Measurements from ENCODE around the gene POLD3.

The POLD3 gene

GRCh38 chr11:74682731-74683278, 90.4 kb downstream of the POLD3 start:
- TF ChIP-seq REST (IDR thresholded peaks at IDR 0.05; ENCODE audit: insufficient read depth in 1 of 2, low read depth in 2 of 2, low read length in 2 of 2) (no peak), FOXP2 (optimal IDR thresholded peaks at IDR 0.05; ENCODE audit: borderline replicate concordance, extremely low read depth, extremely low read length, insufficient read depth) (no peak), POLR2AphosphoS5 (IDR thresholded peaks at IDR 0.05; ENCODE audit: low read depth, low read length) (no peak), TAF1 (IDR thresholded peaks at IDR 0.05; ENCODE audit: borderline replicate concordance, insufficient read depth, low read length) (no peak), SIN3A (IDR thresholded peaks at IDR 0.05; ENCODE audit: borderline replicate concordance, insufficient read depth, low read length) (no peak)

- TF ChIP-seq POLR2AphosphoS5 (IDR thresholded peaks at IDR 0.05; ENCODE audit: low read depth, low read length), result no peak
- no peak for TF ChIP-seq FOXP2 (optimal IDR thresholded peaks at IDR 0.05; ENCODE audit: borderline replicate concordance, extremely low read depth, extremely low read length, insufficient read depth)
- no peak for TF ChIP-seq TAF1 (IDR thresholded peaks at IDR 0.05; ENCODE audit: borderline replicate concordance, insufficient read depth, low read length)
- TF ChIP-seq SIN3A (IDR thresholded peaks at IDR 0.05; ENCODE audit: borderline replicate concordance, insufficient read depth, low read length), result no peak
- no peak for TF ChIP-seq REST (IDR thresholded peaks at IDR 0.05; ENCODE audit: insufficient read depth in 1 of 2, low read depth in 2 of 2, low read length in 2 of 2)
Measured at GRCh38 chr11:74683279-74683871, 91.0 kb downstream of the POLD3 start.

GRCh38 chr11:74683941-74684481, 91.6 kb downstream of the POLD3 start:
- no peak for TF ChIP-seq POLR2AphosphoS5 (IDR thresholded peaks at IDR 0.05; ENCODE audit: low read depth, low read length)
- no peak for TF ChIP-seq FOXP2 (optimal IDR thresholded peaks at IDR 0.05; ENCODE audit: borderline replicate concordance, extremely low read depth, extremely low read length, insufficient read depth)
- no peak for TF ChIP-seq REST (IDR thresholded peaks at IDR 0.05; ENCODE audit: insufficient read depth in 1 of 2, low read depth in 2 of 2, low read length in 2 of 2)
- no peak for TF ChIP-seq TAF1 (IDR thresholded peaks at IDR 0.05; ENCODE audit: borderline replicate concordance, insufficient read depth, low read length)
- TF ChIP-seq SIN3A (IDR thresholded peaks at IDR 0.05; ENCODE audit: borderline replicate concordance, insufficient read depth, low read length), result no peak

GRCh38 chr11:74684661-74685060, 92.3 kb downstream of the POLD3 start:
- no peak for TF ChIP-seq REST (IDR thresholded peaks at IDR 0.05; ENCODE audit: insufficient read depth in 1 of 2, low read depth in 2 of 2, low read length in 2 of 2)
- no peak for TF ChIP-seq POLR2AphosphoS5 (IDR thresholded peaks at IDR 0.05; ENCODE audit: low read depth, low read length)
- no peak for TF ChIP-seq TAF1 (IDR thresholded peaks at IDR 0.05; ENCODE audit: borderline replicate concordance, insufficient read depth, low read length)
- TF ChIP-seq FOXP2 (optimal IDR thresholded peaks at IDR 0.05; ENCODE audit: borderline replicate concordance, extremely low read depth, extremely low read length, insufficient read depth), result no peak
- TF ChIP-seq SIN3A (IDR thresholded peaks at IDR 0.05; ENCODE audit: borderline replicate concordance, insufficient read depth, low read length), result no peak

Measured in PFSK-1 (cell line).